Measurements from ENCODE around the gene PIK3CD.
"Not testable (repeated sequence)": the region's sequence is repeated elsewhere in the genome, so short reads cannot be mapped to it uniquely, and the experiment has no call there.

The PIK3CD gene

DNA sequence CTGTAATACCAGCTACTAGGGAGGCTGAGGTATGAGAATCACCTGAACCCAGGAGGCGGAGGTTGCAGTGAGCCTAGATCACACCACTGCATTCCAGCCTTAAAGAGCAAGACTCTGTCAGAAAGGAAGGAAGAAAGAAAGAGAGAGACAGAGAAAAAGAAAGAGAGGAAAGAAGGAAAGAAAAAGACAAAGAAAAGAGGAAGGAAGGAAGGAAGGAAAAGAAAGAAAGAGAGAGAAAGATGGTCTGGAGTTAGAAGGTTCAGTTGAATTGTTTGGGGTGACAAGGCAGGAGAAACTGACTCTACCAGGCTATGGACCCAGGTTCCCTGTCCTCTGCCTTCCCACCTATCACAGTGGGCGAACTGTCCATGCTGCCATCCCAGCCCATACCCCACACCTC lies 27.4 kb upstream of the PIK3CD start:
- DNase-seq: no peak

DNA sequence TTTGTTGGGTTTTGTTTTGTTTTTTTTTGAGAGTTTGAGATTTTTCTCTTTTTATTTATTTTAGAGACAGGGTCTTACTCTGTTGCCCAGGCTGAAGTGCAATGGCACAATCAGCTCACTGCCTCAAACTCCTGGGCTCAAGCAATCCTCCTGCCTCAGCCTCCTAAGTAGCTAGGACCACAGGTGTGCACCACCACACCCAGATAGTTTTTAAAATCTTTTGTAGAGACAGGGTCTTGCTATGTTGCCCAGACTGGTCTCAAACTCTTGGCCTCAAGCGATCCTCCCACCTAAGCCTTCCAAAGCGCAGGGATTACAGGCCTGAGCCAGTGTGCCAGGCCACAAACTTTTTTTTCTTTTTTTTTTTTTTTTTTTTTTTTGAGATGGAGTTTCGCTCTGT lies 26.5 kb upstream of the PIK3CD start:
- DNase-seq: not testable (repeated sequence)

DNA sequence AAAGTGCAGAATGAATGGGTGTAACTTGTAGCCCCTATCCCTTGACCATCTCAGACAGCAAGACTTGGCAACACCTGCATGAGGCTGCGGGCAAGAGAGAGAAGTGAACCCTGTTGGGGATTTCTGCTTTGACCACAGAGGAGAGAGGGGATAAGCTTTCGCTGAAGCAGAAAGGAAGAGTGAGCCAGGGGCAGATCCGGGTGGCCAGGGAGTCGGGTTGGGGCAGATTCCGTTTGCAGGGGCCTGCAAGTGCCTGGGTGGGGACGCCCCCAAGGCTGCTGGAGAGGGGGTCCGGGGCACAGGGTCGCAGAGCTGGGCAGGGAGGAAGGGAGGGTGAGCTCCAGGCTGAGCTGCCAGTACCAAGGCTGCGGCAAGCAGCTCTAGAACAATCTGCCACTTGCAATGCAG lies 25.3 kb upstream of the PIK3CD start:
- DNase-seq: no peak

DNA sequence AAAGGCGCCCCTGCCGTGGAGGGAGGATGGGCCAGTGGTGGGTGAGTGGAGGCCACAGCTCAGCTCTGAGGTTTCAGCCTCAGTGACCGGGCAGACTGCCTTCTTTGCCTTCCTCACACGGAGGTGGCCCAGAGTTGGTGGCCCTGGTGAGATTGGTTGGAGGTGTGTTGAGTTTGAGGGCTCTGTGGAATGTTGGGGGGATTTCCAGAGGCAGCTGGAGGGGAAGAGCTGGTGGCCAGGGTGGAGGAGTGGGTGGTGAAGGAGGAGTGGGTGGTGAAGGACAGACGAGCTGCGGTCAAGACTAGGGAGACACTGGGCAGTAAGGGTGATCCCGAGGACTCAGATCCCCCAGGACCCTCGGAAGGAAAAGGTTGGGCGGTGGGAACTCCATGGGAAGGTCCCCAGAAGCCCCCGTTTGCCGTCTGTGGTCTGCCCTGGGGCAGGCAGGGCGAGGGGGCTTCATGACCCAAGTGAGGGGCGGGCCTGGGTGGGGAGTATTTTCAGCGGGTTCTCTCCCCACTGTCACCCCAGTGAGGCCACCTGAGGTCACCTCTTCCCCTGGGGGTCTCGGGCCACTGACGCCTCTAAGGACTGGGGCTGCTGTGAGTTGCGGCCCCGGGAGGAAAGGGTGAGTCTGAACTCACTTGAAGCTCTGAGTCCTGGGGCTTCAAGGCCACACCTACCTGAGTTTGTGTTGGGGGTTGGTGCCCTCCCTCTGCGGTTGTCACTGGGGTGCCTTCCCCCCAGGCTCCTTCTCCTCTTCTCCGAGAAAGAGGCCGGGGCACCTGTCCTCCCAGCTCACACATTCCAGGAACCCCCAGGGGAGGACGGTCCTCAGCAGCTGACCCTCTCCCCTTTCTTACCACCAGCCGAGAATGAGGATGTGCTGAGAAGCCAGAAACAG lies 22.7 kb upstream of the PIK3CD start:
- DNase-seq: peak; percentile 45 to 56

DNA sequence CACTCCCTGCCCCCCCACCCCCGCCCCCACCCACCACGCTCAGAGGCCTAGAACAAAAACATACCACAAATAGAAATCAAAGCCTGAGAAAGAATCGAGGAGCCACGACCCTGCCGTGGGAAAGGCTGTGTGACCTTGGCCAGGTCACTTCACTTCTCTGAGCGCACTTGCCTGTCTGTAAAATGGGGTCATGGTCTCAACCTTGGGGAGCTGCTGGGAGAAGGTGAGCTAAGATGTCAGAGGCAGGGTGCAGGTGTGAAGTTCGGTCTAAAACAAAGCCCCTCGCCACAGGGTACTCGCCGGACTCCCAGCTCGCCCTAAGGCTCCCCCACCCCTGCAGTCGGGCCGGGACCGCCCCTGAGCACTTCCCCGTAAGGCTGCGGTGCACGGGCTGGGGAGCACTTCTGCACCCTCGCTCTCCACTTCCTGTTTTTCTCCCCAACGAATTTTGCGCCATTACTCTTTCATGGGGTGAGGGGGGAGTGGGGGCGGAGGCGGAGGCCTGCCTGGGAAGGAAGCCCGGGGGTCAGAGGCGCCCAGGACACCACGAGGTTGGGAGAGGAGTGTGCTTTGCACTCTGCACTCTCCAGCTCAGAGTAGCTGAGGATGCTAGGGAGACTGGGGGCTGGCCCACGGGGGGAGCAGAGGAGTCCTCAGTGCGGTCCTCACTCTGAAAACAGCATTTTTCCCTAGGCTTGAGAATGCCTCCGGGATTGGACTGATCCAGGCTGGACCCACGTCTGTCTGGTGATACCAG lies 21.9 kb upstream of the PIK3CD start:
- peak; percentile 60 to 69 for DNase-seq

DNA sequence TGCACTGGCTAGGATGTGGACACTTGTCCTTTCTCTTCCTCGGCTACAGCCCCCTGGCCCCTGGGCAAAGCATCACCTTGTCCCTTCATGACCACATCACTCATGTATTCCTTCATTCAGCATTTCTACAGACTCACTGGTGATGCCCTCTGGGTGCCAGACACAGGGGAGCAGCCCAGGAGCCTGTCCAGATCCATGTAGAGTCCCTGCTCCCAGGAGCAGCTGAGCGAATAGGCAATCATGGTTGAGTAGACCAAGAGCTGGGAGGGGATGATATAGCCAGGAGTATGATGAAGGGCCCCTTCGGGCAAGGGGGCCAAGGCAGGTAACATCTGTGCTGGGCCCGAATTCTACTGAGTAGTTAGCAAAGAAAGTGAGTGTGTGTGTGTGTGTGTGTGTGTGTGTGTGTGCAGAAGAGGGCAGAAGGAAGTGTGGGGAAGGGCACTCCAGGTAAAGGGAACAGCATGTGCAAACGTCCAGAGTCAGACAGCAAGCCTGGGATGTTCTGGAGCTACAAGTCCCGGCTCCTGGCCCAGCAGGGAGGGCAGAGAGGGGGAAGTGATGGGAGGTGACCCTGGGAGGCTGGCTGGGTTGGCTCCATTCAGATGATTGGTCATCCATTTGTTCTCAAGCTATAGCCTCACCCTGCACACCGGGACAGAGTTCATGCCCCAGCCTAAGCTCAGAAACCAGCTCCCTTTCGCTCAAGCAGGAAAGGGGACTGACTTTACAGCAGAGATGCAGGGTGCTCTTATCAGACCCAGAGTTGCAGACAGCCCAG lies 21.0 kb upstream of the PIK3CD start:
- no peak for DNase-seq

DNA sequence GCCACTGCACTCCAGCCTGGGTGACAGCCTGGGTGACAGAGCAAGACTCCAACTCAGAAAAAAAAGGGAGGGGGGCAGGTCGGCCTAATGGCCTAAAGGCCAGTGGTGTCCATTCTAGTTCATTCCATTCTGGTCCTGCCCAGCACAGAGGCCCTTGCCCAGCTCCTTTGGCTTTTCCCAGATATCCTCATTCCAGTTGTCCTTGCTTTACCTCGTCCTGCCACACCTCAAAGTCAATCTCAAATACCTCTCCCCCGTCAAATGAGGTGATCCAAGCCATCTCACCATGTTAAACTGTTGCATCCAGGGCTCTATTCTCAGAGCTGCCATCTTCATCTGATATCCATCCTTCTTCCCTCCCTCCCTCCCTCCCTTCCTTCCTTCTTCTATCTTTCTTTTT lies 19.9 kb upstream of the PIK3CD start:
- no peak for DNase-seq

DNA sequence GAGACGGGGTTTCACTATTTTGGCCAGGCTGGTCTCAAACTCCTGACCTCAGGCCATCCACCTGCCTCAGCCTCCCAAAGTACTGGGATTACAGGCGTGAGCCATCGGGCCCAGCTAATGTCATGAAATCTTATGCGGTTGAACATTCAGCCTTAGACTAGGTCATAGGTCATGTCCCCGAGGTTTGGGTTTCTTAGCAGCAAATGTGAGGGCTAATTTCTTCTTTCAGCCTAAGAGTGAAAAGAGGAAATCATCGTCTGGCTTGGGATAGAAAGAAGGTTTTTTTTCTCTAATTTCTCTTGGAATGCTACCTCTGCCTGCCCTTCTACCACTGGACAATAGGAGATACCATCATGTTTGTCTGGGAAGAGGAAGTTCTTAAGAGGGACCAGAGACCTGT lies 18.0 kb upstream of the PIK3CD start:
- no peak for DNase-seq

DNA sequence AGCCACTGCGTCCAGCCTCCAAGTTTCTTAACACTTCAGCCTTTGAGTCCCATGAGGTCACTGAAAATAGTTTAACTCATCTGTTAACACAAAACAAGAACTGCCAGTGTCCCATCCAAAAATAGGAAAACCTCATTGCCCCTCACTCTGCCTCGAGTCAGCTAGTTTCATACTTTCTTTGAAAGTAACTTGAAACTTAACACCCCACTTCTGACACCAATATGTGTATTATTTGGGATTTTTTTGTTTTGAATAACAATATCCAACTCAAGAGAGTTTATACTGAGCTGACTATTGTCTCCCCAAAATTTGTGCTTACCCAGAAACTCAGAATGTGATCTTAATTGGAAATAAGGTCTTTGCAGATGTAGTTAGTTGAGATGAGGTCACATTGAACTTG lies 16.9 kb upstream of the PIK3CD start:
- no peak for DNase-seq

DNA sequence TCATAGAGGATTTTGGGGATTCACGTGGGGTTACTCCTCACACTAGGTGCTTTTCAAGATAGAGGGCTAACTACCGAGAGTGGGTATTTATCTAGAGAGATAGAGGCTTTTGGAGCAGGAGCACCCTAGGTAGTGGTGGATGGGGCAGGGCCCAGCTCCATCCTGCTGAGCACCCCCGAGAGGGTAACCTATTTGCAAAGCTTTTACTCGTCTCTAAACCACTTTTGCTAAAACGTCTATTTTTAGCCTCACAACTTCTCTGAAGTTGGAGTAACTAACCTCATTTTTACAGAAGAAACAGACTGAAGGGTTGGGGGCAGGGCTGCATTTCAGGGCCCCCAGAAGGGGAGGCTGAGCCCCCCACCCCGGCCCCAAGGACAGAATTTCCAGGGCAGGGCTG lies 12.3 kb upstream of the PIK3CD start:
- DNase-seq: no peak

DNA sequence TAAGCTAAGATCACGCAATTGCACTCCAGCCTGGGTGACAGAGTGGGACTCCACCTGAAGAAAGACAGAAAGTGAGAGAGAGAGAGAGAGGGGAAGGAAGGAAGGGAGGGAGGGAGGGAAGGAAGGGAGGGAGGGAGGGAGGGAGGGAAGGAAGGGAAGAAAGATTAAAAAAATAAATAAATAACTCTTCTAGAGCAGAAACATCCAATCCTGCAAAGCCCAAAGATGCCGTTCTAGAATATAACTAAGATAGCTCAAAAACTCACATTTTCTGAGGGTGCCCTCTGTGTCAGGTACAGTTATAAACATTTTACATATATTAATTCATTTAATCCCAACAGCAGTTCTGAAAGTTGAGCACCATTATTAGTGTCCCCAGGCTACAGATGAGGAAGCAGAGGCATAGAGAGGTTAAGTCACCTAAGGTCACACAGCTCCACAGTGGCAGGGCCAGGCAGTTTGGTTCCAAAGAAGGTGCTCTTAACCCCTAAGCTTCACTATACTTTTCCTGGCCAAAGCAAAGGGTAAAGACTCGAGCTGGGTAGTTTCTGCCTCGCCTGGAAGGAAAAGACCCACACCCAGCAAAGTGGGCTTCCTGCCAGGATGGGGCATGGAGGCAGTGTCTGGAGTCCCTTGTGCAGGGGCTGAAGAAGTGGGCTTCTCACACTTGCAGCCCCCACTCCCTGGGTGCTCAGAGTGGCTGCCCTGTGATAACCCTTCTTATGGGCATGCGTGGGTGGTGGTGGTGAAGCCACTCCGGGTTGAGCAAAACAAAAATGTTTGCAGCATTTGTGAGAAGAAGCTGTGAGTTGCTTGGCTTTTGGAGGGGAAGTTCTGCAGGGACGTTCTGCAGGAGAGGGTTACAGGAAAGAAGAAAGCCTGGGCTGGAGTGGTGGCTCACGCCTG lies 7.9 kb upstream of the PIK3CD start:
- no peak for DNase-seq

DNA sequence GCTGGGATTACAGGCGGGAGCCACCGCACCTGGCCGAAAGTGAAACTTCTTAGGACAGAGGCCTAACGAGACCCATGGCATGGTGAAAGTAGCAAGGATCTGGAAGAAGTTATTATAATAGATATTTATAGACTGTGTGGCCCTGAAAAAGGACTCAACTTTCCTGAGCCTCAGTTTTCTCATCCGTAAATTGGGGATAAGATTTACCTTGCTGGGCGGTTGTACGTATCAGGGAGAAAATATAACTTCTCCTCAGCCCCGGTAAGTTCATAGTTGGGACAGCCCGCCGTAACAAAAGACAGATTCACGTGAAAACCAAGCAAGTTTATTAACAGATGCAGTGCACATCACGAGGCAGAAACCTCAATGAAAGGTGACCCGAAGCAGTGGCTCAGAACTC lies 5.5 kb upstream of the PIK3CD start:
- DNase-seq: no peak

DNA sequence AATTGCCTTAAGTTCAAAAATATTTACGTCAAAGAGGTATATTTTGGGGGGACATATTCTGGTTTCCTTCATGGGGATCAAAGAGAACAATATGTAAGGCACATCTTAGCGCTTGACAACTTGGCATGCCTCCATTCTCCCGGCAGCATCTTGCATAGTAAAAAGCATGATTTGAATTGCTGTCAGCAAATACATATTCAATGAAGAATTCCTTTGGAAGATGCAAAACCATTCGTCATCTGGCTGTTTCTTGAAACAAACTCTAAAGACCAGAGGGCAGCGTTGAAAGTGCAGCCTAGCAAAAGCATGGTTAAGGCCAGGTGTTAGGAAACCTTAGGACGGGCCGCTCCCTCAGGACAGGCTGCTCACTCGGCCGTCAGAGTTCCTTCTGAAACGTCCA lies 3.4 kb upstream of the PIK3CD start:
- no peak for DNase-seq

DNA sequence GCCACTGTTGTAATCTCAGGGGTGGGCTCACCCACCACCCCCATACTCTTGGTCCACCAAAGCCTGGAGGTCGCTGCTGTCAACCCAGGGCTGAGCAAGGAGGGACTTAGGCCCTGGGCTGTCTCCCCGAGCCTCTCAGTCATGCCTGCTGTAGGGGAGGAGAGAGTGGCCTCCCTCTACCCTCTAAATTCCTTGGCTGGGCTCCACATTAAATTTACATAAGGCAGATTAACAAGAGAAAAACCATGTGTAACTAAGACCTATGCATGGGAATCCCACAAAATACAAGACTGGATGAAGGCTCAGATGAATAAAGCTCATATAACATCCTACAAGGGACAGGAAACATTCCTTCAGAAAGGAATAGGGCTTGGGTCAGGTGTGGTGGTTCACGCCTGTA lies 1.8 kb upstream of the PIK3CD start:
- no peak for DNase-seq

DNA sequence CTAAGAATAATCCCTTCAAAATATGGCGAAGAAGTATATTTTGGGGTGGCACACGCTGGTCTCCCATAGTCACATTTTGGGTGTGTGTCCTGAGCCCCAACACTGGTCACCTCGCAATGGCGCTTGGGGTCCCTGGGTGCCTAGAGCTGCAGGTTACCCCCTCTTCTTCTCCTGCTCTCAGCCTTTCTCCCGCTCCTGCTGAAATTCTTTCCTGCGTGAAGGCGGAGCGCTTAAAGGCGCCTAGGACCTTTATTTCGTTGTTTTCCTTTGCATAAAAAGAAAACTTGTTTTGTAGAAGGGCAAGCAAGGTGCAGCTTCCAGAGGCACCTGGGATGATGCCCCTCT lies 339 bp upstream of the PIK3CD start:
- no peak for DNase-seq

DNA sequence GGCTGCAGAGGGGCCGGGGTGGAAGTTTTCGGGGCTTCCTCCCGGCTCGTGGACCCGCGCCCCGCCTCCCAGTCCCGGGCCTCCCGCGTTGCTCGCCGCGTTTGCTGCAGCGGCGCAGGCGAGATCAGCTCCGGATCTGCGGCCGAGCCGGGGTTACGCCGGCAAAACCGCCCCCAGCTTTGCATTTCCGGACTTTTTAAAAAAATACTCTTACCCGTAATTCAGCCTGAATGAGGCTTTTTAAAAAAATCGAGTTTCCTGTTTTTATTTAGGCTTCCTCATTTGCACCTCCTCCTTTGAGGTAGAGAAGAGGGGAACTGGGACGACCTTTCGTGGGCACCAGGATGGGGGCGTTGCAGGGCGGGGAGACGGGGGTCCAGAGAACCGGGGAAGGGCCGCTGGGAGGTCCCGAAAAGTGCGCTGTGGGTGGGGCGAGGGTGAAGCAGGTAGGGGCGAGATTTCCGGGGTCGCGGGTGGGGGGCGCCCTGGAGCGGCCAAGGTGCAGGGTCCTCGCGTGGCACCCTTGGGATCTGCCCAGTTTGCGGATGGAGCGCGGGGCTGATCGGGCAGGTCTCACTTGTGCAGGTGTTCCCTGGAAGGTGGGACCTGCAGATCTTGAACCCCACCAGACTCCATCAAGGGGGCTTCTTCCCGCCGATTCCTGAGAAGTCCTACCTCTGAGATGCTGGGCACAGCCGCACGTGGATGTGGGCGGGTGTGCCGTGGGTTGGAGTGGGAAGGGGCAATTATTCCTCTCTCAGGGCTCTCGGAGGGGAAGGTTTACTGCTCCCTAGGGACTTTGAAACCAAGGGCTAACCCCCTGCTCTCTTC lies 1.1 kb downstream of the PIK3CD start:
- DNase-seq: peak; percentile 15 to 29

DNA sequence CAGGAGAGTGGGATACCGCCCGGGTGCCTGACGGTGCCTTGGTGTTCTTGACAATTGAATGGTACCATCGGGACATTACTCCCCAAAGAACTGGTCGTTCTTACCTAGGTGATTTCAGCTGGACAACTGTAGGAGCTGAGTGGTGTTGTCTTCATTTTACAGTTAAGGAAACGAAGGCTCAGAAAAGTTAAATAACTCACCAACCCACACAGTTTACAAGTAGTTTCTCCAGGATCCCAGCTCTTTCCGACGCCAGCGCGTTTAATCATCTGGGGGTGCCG lies 1.6 kb downstream of the PIK3CD start:
- DNase-seq: no peak

DNA sequence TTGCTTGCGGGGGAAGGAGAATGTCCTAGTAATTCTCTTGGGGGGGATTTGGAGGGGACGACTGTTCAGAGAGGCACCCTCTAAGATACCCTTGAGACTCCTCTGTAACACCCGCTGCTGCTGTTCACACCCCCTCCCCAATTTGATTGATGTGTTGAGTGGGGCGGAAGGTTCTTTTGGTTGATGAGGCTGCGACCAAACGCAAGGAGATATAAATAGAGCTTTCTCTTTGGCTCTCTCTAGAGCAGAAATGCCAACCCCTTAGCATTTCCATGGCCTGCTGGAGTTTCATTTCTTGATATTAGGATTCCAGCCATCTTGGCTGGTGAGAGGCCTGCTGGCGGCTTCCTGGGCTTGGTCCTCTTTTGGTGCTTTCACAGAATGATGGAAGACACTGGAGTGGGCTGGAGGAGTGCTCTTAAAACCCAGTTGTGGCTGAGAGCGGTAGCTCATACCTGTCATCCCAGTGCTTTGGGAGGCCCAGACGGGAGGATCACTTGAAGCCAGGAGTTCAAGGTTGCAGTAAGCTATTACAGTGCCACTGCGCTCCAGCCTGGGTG lies 2.0 kb downstream of the PIK3CD start:
- DNase-seq: peak; percentile 32 to 34

DNA sequence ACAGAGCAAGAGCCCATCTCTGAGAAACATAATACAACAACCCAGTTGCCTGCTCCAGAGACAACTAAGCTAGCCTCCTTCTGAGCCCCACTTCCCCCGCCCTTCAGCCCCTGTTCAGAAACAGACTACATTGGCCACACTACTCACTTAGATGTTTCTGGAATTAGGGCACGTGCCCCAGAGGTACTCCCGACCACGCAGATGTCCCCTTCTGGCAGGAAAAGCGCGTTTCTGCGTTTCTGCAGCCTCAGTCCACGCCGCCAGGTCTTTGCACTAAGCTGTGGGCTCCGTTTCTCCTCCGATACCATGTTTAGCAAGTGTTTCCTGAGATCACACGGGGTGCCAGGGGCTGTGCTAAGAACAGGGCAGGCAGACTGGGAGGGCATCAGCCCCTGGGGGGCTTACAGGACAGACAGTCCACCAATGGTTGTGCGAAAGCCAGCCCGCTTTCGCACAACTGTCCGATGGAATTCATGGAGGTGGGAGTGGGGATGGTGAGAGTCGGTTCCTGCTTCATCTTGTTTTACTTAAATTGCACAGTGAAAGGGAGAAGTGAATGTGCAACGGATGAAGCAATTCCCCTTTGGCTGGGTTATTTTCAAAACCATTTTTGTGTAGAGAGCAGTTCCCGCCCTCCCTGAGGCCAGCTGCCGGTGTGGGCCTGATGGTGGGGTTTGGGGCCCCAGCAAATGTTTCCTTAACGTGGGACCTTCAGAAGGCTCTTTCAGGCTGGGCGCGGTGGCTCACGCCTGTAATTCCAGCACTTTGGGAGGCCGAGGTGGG lies 2.7 kb downstream of the PIK3CD start:
- peak in 1 of 2 donors; percentile 19 for DNase-seq
